Right ventricle myocardium inferior (tissue), 1 donor: ENCODE measurements around the gene GRAMD1C. TPM values are rescaled to one million over a fixed set of nuclear protein-coding genes. Genes with fewer than 3 reads are reported as not detected.
"Not testable (repeated sequence)": the region's sequence is repeated elsewhere in the genome, so short reads cannot be mapped to it uniquely, and the experiment has no call there.

Experiments
- ATAC-seq: fragments of 200-7000 bp; cut with Tn5 transposase; one replicate; pipeline ENCODE4 v1.9.1; 2020; ENCODE audit warnings: mild to moderate bottlenecking, moderate library complexity
- DNase-seq: peaks from one replicate; pipeline ENCODE4 v3.0.0; 2021; ENCODE audit errors: missing footprints
- intact Hi-C: fragments of 100-400 bp; cut with DNase I; formaldehyde crosslinking; loops from one replicate; pipeline ENCODE4 v1.11.0; 2022
- total RNA-seq: library from RNA; stranded (reverse); fragmentation: NEBNext Ultra II Directional; extraction: Animal tissue kit (Norgen Biotek cat#: 25700); gene quantifications from one replicate; pipeline ENCODE4 v1.2.1, GENCODE V29; 2021
- donor health status: DM: no; HTN: yes; CAD: no; lungs with severe emphysema.

GRAMD1C gene
- total RNA-seq, 1 donor from 2014 or later = 2.4 TPM

DNA sequence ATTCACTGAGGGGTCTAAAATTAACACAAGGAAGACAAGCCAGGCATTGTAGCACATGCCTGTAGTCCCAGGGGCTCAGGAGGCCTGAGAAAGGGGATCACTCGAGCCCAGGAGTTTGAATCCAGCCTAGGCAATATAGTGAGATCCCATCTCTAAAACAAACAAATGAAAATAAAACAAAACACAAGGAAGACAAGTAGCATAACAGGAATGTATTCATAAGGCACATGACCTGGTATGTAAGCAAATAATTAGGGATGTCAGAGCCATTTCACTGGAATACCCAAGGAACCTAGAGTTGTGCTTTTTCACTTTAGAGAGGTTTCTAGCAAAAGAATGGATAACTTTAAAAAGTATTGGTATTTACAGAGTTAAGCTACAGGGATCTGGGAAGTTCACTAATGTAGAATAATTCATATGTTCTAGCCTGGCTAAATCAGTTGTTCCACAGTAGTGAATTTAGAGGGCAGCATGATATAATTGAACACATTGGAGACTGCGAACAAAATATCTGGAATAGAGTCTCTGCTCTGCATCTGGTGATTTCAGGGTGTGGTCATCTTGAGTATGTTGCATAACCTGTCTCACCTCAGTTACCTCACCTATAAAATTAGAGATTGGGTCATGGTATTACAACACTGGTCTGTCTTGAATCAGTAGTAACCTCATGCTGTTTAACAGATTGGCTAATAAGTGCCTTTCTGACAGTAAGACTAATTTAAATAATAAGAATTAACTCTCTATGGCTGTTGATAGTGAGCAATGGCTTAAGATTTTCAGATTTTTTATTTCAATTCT, 9.3 kb downstream of the GRAMD1C start:
- no peak for ATAC-seq
- intact Hi-C loops = loop anchor here (10.0 kb wide), 2 partner anchors 207 to 307 kb away; partner anchors contain the start of genes CCDC191 and QTRT2

DNA sequence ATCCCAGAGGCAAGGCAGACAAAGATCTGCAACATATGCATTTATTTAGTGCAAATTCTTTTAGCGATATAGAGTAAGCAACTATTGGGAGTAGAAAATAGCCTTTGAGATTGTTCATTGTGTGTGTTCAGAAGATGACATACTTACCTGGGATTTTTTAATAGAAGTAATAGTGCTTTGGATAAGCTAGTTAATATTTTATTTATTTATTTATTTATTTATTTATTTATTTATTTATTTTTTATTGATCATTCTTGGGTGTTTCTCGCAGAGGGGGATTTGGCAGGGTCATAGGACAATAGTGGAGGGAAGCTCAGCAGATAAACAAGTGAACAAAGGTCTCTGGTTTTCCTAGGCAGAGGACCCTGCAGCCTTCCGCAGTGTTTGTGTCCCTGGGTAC, 10.5 kb downstream of the GRAMD1C start:
- ATAC-seq, DNase-seq: not testable (repeated sequence)
- intact Hi-C loops = loop anchor here (10.0 kb wide), 2 partner anchors 206 to 306 kb away; partner anchors contain the start of genes CCDC191 and QTRT2

More for the DNA sequence above, 9.3 kb downstream of the GRAMD1C start:
- no peak for DNase-seq

DNA sequence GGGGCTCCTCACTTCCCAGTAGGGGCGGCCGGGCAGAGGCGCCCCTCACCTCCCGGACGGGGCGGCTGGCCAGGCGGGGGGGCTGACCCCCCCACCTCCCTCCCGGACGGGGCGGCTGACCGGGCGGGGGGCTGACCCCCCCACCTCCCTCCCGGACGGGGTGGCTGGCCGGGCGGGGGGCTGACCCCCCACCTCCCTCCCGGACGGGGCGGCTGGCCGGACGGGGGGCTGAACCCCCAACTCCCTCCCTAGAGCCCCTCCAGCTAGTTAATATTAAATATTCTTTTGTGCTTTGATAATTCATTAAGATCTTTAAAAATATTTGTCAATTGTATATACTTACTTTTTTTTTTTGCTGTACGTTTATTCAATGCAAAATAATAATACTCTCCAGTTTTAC, 11.3 kb downstream of the GRAMD1C start:
- ATAC-seq, DNase-seq: not testable (repeated sequence)
- intact Hi-C loops = loop anchor here (10.0 kb wide), 2 partner anchors 205 to 305 kb away; partner anchors contain the start of genes CCDC191 and QTRT2

DNA sequence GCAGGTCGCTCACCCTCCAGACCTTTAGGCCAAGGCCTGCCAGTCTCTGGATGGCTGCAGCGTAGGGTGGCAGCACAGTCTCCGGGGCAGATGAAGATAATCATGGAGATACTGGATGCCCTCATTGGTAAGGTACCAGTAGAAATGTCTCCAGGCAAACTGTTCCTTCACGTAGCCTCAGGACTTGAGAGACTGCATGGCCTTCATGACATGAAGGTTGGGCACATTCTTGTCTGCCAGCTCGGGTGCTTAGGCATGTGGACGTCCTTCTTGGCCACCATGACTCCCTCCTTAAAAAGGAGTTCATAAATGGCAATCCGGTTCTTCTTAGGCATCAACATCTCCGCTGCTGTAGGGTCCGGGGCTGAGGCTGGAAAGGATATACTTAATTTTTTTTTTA, 11.8 kb downstream of the GRAMD1C start:
- DNase-seq, intact Hi-C loops, ATAC-seq: not testable (repeated sequence)

DNA sequence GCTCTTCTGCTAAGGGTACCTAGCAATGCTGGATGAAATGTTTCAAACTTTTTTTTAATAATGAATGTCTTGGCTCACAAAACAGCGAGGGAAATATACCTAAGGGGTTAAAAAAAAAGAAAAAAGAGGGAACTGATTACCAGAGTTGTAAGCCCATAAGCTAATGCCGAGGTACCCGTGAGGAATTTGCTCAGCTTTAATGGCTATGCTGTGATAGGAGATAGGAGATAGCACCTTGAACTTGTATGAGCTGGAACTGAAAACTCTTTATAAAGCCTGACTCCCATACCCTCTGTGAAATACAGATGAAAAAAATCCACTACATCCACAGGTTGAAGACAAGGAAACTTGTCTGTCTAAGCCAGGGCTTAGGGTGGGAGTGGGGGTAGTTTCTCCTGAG, 13.9 kb downstream of the GRAMD1C start:
- no peak for DNase-seq
- no peak for ATAC-seq
- intact Hi-C loops = no loop called here

DNA sequence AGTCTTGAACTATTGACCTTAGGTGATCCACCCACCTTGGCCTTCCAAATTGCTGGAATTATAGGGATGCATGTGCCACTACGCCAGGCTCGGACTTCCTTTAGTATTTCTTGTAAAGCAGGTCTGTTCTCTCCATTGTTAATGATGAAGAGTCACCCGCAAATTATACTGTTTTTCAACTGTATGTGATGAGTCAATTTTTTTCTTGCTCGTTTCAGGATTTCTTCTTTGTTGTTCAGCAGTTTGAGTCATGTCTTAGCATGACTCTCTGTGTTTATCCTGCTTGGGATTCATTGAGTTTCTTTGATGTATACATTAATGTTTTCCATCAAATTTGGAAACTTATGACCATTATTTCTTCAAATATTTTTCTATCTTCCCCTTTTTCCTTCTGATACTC, 28.9 kb downstream of the GRAMD1C start:
- intact Hi-C loops = no loop called here
- ATAC-seq (no peak), DNase-seq (no peak)

DNA sequence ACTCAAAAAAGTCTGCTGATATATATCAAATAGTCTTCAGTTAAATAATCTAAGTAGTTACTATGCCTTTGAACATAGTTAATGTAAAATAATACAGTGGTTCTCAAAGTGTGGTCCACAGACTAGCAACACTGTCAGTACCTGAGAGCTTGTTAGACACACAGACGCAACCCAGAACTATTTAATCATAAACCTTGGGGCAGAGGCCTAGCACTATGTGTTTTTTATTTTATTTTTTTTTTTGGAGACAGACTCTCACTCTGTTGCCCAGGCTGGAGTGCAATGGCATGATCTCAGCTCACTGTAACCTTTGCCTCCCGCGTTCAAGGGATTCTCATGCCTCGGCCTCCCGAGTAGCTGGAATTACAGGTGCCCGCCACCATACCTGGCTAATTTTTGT, 34.7 kb downstream of the GRAMD1C start:
- DNase-seq (no peak), ATAC-seq (no peak)
- intact Hi-C loops = no loop called here

DNA sequence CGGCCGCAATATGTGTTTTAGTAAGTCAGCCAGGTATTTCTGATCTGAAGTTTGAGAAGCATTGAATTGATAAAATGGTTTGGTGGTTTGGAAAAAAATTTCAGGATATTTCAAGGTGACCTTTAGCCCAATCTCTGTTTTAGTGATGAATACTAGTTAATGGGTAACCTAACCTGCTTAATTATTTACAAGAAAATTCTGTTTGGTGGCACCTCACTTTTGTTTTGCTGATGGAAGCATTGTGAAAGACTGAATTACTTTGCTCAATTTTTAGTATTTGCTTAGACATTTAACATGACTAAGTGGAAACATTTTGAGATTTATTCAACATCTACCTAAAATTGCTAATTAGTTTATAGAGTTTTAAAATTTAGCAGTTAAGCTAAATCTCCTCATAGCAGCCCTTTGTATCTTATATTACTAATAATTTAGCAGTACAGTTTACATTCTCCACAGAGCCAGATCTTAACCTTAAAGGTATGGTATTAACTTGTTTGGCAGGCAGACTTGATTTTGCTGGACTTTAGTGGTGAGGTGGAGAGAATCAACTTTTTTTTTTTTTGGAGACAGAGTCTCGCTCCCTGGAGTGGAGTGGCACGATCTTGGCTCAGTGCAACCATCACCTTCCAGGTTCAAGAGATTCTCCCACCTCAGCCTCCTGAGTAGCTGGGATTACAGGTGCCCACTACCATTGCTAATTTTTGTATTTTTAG, 35.4 kb downstream of the GRAMD1C start:
- no peak for ATAC-seq
- intact Hi-C loops = no loop called here
- DNase-seq = no peak

DNA sequence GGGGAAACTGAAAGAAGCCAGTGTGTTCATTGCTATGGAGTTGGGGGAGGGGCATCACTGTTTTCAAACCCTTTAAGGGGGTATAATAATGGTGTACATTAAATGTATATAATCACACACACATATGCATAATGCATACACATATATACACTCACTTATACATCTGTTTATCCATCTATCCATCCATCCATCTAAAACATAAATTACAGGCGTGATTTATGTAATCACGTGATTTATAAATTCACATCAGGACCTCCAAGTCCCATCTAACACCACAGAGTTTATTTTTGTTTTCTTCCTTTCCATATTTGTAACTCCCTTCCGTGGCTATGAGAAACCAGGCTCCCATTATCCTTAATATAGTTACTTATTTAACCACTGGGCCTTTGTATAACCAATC, 39.8 kb downstream of the GRAMD1C start:
- DNase-seq (no peak), ATAC-seq (no peak)
- intact Hi-C loops = no loop called here

DNA sequence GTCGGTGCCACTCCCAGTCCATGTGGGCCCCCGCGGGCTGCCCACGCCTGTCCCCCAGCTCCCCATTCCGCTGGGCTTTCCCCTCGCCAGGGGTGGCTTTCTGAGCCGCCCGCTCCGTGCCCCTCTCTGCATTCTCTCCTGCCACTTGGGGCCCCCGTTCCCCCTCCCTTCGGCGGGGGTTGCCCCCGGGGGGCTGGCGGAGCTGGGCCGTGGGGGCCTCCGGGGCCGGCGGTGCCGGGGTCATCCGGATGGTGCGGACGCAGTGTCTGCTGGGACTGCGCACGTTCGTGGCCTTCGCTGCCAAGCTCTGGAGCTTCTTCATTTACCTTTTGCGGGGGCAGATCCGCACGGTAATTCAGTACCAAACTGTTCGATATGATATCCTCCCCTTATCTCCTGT, 46.5 kb downstream of the GRAMD1C start:
- no peak for ATAC-seq
- intact Hi-C loops = no loop called here
- DNase-seq = no peak

DNA sequence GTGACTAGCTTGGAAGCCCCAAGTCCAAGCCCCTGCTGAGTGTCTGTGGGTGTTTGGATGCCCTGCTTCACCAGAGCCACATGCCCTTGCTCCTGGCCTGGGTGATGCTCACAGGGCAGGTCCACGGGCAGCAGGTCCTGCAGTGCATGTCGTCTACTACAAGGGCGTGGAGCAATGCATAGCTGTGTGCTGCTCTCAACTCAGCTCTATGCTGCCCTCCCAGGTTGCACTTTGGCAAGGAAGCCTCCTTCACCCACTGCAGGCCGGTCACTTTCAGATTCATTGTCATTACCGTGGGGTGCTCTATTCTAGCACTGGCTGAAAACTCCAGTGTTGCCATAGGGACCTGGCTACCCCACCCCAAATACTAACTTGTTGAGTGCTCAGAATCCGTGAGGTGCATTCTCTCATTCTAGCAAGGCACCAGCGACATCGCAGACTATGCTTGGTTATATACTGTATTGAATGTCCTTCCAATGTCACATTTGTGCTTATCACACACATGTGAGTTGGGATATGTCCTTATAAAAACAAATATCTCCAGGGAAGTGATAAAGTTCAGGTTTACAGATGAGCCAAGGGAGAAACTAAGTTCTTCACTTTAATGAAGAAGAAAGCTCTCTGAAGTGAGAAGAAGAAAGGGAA, 51.8 kb downstream of the GRAMD1C start:
- ATAC-seq = no peak
- DNase-seq = no peak

DNA sequence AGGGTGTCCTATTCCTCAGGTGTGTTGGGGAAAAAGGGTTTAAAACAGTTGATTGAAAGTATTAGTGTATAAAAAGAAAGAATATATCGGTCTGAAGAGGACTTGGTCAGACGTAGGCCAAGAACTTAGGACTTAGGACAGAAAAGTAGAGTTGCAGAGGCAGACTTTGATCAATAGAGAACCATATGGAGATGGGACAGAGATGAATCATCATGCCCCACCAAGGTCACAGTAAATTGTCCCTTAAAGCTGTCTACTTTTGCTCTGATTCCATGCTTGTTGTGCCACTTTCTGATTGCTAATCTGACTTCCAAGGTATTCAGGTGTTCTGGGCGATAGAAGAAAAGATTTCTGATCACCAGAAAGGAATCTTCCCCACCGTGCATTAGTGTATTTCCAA, 56.3 kb downstream of the GRAMD1C start:
- ATAC-seq (no peak), DNase-seq (no peak)
- intact Hi-C loops = no loop called here

More for the DNA sequence above, 51.8 kb downstream of the GRAMD1C start:
- intact Hi-C loops = no loop called here

DNA sequence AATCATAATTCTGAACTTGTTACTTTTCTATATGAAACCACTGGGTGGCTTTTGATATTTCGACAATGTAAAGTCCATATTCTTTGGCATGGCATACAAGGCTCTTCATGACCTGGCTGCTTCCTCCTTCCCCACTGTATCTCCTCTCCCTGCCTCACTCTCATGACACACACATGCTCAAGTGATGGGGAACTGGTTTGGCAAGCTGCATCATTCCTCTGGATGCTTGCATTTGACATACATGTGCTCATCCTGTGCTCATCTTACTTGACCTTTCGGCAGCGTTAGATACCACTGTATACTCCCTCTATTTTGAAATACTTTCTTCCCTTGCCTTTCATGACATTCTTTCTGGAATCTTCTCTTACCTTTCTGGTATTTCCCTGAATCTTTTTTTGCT, 57.4 kb downstream of the GRAMD1C start:
- no peak for DNase-seq
- intact Hi-C loops = no loop called here
- no peak for ATAC-seq

DNA sequence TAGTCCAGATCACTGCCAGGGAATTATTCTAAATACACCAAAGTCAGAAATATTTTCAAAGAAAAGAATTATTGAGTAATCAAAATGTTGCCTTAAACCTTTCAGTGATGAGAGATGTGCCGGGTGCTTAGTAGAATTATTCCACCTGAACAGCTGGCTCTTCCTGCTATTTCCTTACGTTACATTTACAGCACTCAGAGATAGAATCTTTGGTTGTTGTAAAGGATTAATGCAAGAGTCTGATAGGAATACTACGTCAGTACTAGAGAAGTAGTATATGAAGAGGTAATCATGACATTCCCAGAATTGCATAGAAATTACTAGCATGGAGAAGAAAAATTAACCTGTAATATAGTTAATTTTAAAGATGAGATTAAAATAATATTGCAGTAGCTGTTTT, 58.3 kb downstream of the GRAMD1C start:
- ATAC-seq (no peak), DNase-seq (no peak)
- intact Hi-C loops = no loop called here

DNA sequence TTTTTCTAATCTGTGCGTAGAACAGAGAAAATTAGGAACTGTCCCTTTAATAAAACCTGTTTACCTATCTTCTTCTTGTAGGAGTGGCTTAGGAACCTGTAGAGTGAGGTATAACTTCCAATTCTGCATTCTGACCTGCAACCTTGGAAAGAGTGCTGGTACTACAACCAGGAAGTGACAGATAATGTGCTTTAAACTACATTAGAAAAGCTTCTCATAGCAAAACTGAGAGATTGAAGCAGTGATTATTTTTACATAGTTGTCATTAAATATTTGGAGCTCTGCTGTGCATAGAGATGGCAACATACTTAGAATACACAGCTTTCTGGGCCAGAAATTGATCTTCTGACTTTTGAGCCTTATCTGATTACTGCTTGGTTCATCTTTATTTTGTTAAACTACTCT, 58.8 kb downstream of the GRAMD1C start:
- intact Hi-C loops = no loop called here
- ATAC-seq = no peak
- no peak for DNase-seq

DNA sequence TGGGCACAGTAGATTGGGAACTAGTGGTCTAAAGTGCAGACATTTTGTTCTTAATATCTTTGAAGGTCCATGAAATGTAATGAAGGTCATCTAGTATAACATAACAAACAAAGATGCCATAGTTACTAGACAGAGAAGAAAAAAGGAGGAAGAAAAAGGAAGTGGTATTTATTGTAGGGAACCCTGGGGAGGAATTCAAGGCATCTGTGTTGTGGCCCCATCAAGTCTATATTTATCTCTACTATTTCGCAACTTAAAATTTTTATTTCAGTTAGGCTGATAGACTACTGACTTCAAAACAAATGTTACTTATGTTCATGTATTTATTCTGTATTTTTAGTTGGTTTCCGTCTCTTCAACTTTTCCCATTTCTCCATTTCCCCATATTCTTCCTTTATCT, 60.3 kb downstream of the GRAMD1C start:
- intact Hi-C loops = no loop called here
- ATAC-seq = no peak
- DNase-seq = no peak

DNA sequence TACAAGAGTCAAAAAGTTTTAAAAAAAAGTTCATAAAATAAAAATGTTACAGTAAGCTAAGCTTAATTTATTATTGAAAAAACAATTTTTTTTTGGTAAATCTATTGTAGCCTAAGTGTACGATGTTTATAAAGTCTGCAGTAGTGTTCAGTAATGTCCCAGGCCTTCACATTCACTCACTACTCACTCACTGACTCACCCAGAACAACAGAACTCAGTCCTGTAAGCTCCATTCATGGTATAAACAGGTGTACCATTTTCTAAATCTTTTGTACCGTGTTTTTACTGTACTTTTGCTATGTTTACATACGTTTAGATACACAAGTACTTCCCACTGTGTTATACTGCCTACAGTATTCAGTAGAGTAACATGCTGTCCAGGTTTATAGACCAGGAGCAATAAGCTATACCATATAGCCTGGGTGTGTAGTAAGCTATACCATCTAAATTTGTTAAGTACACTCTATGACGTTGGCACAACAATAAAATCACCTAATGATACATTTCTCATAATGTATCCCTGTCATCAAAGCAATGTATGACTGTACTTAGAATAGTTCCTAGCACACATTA, 68.1 kb downstream of the GRAMD1C start:
- ATAC-seq (no peak), DNase-seq (no peak)
- intact Hi-C loops = no loop called here

DNA sequence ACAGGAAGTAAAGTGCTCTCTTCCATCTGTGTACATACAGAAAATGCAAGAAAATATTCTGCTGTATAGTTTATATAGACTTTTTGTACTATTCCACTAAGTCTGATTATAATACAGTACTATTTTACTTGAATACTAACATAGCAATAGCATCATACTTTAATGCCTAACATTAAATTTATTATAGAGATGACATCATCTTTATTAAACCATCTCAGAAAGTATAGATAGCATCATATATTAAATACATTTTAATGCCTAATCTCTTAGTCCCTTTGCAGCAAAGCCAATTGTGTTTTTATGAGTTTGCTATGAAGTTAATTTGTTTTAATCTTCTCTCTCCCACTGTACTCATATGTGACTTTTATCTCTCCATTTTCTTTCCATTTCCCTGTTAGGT, 69.5 kb downstream of the GRAMD1C start:
- DNase-seq (no peak), ATAC-seq (no peak)
- intact Hi-C loops = no loop called here

DNA sequence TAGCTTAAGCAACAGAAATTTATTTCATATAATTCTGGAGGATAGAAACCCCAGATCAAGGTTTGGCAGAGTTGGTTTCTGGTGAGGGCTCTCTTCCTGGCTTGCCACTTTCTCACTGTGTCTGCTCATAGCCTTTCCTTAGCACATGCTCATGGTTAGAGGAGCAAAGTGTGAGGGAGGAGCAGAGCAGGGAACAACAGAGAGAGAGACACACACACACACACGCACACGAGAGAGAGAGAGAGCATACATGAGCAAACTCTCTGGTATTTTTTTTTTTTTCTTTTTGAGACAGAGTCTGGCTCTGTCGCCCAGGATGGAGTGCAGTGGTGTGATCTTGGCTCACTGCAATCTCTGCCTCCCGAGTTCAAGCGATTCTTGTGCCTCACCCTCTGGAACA, 72.4 kb downstream of the GRAMD1C start:
- ATAC-seq (no peak), DNase-seq (no peak)
- intact Hi-C loops = loop anchor here (5.0 kb wide), 1 partner anchor 74 kb away; the partner anchor contains the start of gene GRAMD1C
